Esophagus muscularis mucosa (tissue), 4 donors: ENCODE data around the gene ANK3.

Source experiments
- EP300 ChIP-seq: sonication (generic); formaldehyde crosslinking; IDR thresholded peaks from one replicate; pipeline ENCODE4 v1.6.1; 2017; ENCODE audit warnings: antibody characterized with exemption
- POLR2A ChIP-seq: fragments of 450-650 bp; IDR thresholded peaks from one replicate; pipeline ENCODE4 v1.6.1; 2017; ENCODE audit warnings: antibody characterized with exemption, moderate library complexity, mild to moderate bottlenecking, low read depth
- POLR2AphosphoS5 ChIP-seq, 2 donors: sonication (generic); formaldehyde crosslinking; IDR thresholded peaks; one replicate each; pipeline ENCODE4 v1.6.1; 2017; ENCODE audit warnings: antibody characterized with exemption in 2 of 2
- TF ChIP-seq, protein P1 (sequence below), 3 experiments: fragments of 200-600 bp in 2 of 3; fragments of 450-650 bp in 1 of 3; sonication (generic) in 2 of 3; IDR thresholded peaks; one replicate each; pipeline ENCODE4 v1.5.1; 2017 to 2019; ENCODE audit warnings: antibody characterized with exemption in 3 of 3, mild to moderate bottlenecking in 2 of 3, moderate library complexity in 1 of 3

DNA sequence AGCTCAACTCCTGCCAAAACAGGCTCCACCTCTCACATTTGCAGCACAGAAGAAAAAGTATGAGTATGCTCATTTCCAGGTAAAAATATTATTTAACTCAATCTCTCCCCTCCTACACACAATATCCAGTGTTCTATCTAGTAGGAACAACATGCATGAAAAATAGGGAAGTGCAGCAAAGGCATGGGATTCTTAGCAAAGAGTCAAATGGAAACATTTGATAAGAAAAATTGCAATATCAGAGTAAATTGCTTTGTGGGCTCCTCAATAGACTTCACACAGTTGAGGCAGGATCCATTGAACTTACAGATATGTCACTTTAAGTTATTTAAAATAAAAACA lies 150.9 kb downstream of the ANK3 start:
- TF ChIP-seq, protein P1, sequence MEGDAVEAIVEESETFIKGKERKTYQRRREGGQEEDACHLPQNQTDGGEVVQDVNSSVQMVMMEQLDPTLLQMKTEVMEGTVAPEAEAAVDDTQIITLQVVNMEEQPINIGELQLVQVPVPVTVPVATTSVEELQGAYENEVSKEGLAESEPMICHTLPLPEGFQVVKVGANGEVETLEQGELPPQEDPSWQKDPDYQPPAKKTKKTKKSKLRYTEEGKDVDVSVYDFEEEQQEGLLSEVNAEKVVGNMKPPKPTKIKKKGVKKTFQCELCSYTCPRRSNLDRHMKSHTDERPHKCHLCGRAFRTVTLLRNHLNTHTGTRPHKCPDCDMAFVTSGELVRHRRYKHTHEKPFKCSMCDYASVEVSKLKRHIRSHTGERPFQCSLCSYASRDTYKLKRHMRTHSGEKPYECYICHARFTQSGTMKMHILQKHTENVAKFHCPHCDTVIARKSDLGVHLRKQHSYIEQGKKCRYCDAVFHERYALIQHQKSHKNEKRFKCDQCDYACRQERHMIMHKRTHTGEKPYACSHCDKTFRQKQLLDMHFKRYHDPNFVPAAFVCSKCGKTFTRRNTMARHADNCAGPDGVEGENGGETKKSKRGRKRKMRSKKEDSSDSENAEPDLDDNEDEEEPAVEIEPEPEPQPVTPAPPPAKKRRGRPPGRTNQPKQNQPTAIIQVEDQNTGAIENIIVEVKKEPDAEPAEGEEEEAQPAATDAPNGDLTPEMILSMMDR (IDR thresholded peaks at IDR 0.05), result no peak
- no peak for TF ChIP-seq POLR2A
- no peak for TF ChIP-seq POLR2AphosphoS5 (IDR thresholded peaks at IDR 0.05)
- TF ChIP-seq EP300, result no peak
